Esophagus squamous epithelium (tissue), 4 donors: ENCODE measurements around the gene TRIM9.

Experiments
- POLR2A ChIP-seq, 4 donors: fragments of 450-650 bp; IDR thresholded peaks; one replicate each; pipeline ENCODE4 v1.6.1; 2017; ENCODE audit warnings: antibody characterized with exemption in 4 of 4, mild to moderate bottlenecking in 4 of 4, moderate library complexity in 3 of 4
- TF ChIP-seq, protein P1 (sequence below), 6 experiments: fragments of 450-650 bp in 4 of 6; fragments of 200-600 bp in 2 of 6; sonication (generic) in 2 of 6; IDR thresholded peaks; one replicate each; pipeline ENCODE4 v1.5.1; 2016 to 2019; ENCODE audit warnings: antibody characterized with exemption in 6 of 6, mild to moderate bottlenecking in 4 of 6, moderate library complexity in 4 of 6

DNA sequence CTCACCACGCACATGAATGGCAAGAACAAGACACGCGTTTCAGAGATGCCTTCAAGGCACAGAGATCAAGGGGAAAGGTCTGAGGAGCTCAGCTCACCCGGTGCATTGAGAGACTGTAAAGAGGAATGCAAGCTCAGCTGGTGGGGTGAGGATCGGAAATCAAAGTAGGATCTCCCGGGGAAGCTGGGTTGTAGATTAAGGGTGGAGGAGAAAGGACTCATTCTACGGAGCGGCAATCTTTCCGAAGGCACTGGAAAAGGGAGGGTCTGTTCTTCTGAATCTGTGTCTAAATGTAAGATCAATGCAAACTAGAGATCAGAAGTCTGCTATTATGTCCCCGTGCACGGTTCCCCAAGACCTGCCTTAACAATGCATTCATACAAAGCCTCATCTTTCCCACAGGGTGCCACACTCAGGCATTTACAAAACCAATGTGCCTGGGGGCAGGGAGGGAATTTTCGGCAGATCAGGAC, 109.0 kb downstream of the TRIM9 start:
- TF ChIP-seq, protein P1, sequence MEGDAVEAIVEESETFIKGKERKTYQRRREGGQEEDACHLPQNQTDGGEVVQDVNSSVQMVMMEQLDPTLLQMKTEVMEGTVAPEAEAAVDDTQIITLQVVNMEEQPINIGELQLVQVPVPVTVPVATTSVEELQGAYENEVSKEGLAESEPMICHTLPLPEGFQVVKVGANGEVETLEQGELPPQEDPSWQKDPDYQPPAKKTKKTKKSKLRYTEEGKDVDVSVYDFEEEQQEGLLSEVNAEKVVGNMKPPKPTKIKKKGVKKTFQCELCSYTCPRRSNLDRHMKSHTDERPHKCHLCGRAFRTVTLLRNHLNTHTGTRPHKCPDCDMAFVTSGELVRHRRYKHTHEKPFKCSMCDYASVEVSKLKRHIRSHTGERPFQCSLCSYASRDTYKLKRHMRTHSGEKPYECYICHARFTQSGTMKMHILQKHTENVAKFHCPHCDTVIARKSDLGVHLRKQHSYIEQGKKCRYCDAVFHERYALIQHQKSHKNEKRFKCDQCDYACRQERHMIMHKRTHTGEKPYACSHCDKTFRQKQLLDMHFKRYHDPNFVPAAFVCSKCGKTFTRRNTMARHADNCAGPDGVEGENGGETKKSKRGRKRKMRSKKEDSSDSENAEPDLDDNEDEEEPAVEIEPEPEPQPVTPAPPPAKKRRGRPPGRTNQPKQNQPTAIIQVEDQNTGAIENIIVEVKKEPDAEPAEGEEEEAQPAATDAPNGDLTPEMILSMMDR (IDR thresholded peaks at IDR 0.05): no peak
- no peak for TF ChIP-seq POLR2A (IDR thresholded peaks at IDR 0.05)
